Upper lobe of right lung (tissue), 1 donor: ENCODE measurements around the gene PRKAR1B. TPM values are rescaled to one million over a fixed set of nuclear protein-coding genes. Genes with fewer than 3 reads are reported as not detected.

Experiments used
- ATAC-seq: fragments of 200-7000 bp; cut with Tn5 transposase; one replicate; pipeline ENCODE4 v1.9.1; 2020; ENCODE audit warnings: mild to moderate bottlenecking, moderate library complexity
- DNase-seq: peaks from one replicate; pipeline ENCODE4 v3.0.0-alpha.2; 2020
- H3K27ac ChIP-seq: fragments of 200-600 bp; one replicate; pipeline ENCODE4 v1.8.0; 2022
- H3K27me3 ChIP-seq: fragments of 200-600 bp; one replicate; pipeline ENCODE4 v1.8.0; 2022; ENCODE audit warnings: mild to moderate bottlenecking
- H3K36me3 ChIP-seq: fragments of 200-600 bp; one replicate; pipeline ENCODE4 v1.8.0; 2022
- H3K4me1 ChIP-seq: fragments of 200-600 bp; one replicate; pipeline ENCODE4 v1.8.0; 2022
- H3K4me3 ChIP-seq: fragments of 200-600 bp; one replicate; pipeline ENCODE4 v1.8.0; 2022; ENCODE audit warnings: mild to moderate bottlenecking
- H3K9me3 ChIP-seq: fragments of 200-600 bp; one replicate; pipeline ENCODE4 v1.8.0; 2022
- CTCF ChIP-seq: fragments of 200-600 bp; IDR thresholded peaks from one replicate; pipeline ENCODE4 v1.8.0; 2022; ENCODE audit warnings: antibody characterized with exemption
- intact Hi-C: fragments of 100-400 bp; cut with DNase I; formaldehyde crosslinking; loops from one replicate; pipeline ENCODE4 v1.11.0; 2022
- total RNA-seq: library from RNA; stranded (reverse); fragmentation: NEBNext Ultra II Directional; extraction: Animal tissue kit (Norgen Biotek cat#: 25700); gene quantifications from one replicate; pipeline ENCODE4 v1.2.1, GENCODE V29; 2021
- donor health status: DM: no; HTN: yes; CAD: no; lungs with severe emphysema.

Gene PRKAR1B
- total RNA-seq, 1 donor from 2014 or later = 25.7 TPM

- no peaks in the 10 kb centered on the region for H3K27me3 ChIP-seq
- ATAC-seq = no peak
- no peak overlapping the region for H3K4me3 ChIP-seq
- no peaks in the 10 kb centered on the region for H3K4me1 ChIP-seq
- TF ChIP-seq CTCF = no peak
- DNase-seq = peak; percentile 30
- H3K9me3 ChIP-seq = no peaks in the 10 kb centered on the region
- H3K36me3 ChIP-seq = peaks cover 26% of the 10 kb centered on the region
- intact Hi-C loops = no loop called here
- H3K27ac ChIP-seq = no peak overlapping the region
Measured at GRCh38 chr7:742791-743190, 15.7 kb upstream of the PRKAR1B start.

GRCh38 chr7:741850-742249 lies 14.8 kb upstream of the PRKAR1B start:
- H3K9me3 ChIP-seq = no peaks in the 10 kb centered on the region
- ATAC-seq (no peak), DNase-seq (peak; percentile 48)
- H3K4me3 ChIP-seq = no peak overlapping the region
- peaks cover 26% of the 10 kb centered on the region for H3K36me3 ChIP-seq
- intact Hi-C loops = no loop called here
- H3K4me1 ChIP-seq = no peaks in the 10 kb centered on the region
- no peaks in the 10 kb centered on the region for H3K27me3 ChIP-seq
- TF ChIP-seq CTCF = no peak
- no peak overlapping the region for H3K27ac ChIP-seq

- no peak for TF ChIP-seq CTCF
- peak; percentile 55 for DNase-seq
Measured at GRCh38 chr7:741191-741671, 14.2 kb upstream of the PRKAR1B start.

GRCh38 chr7:739983-740942 lies 13.2 kb upstream of the PRKAR1B start:
- TF ChIP-seq CTCF = no peak
- no peak overlapping the region for H3K27ac ChIP-seq
- no peak overlapping the region for H3K4me3 ChIP-seq
- H3K36me3 ChIP-seq = peaks cover 26% of the 10 kb centered on the region
- DNase-seq (peak; percentile 62), ATAC-seq (peak; percentile 41)
- H3K4me1 ChIP-seq = no peaks in the 10 kb centered on the region
- intact Hi-C loops = no loop called here
- H3K9me3 ChIP-seq = no peaks in the 10 kb centered on the region
- H3K27me3 ChIP-seq = no peaks in the 10 kb centered on the region

More at GRCh38 chr7:741191-741671, 14.2 kb upstream of the PRKAR1B start:
- Histone ChIP-seq H3K4me3 (no peak overlapping the region), H3K36me3 (peaks cover 26% of the 10 kb centered on the region), H3K27me3 (no peaks in the 10 kb centered on the region), H3K4me1 (no peaks in the 10 kb centered on the region), H3K9me3 (no peaks in the 10 kb centered on the region), H3K27ac (no peak overlapping the region)
- ATAC-seq = no peak
- intact Hi-C loops = no loop called here

- no peak for ATAC-seq
- TF ChIP-seq CTCF = no peak
- no peaks in the 10 kb centered on the region for H3K27me3 ChIP-seq
- no peak overlapping the region for H3K27ac ChIP-seq
- H3K4me3 ChIP-seq = no peak overlapping the region
- intact Hi-C loops = no loop called here
- H3K36me3 ChIP-seq = peaks cover 26% of the 10 kb centered on the region
- H3K9me3 ChIP-seq = peaks cover under 1% of the 10 kb centered on the region
- no peaks in the 10 kb centered on the region for H3K4me1 ChIP-seq
- no peak for DNase-seq
Measured at GRCh38 chr7:739455-739982, 12.4 kb upstream of the PRKAR1B start.
